Hepatocyte (in vitro differentiated cells): Measurements from ENCODE around the gene KCP.

Experiments used
- EZH2 ChIP-seq: fragments of 200-600 bp; sonication (generic); IDR thresholded peaks from 2 replicates; pipeline ENCODE4 v1.6.1; 2016; ENCODE audit warnings: antibody characterized with exemption, mild to moderate bottlenecking, borderline replicate concordance
- TF ChIP-seq, protein P1 (sequence below): fragments of 200-600 bp; sonication (generic); IDR thresholded peaks from 2 replicates; pipeline ENCODE4 v1.5.1; 2016; ENCODE audit warnings: antibody characterized with exemption, mild to moderate bottlenecking; ENCODE audit not compliant: poor library complexity

DNA sequence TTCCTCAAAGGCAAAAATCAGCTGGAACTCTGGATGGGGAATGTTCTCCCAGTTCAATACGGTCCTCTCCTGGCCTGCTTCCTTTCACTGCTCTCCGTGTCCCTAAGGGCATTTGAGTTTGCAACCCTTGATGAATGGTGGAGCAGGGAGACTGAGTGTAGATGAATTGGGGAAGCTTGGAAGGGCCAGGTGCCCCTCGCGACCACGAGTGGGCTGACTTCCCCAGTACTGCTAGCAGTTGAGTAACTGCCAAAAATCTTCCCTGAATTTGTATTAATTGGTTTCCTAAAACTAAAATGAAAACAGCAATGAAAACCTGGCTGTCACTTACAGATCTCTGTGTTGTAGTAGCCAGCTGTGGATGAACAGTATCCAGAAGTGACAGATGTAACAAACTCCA lies 40.8 kb upstream of the KCP start:
- TF ChIP-seq, protein P1, sequence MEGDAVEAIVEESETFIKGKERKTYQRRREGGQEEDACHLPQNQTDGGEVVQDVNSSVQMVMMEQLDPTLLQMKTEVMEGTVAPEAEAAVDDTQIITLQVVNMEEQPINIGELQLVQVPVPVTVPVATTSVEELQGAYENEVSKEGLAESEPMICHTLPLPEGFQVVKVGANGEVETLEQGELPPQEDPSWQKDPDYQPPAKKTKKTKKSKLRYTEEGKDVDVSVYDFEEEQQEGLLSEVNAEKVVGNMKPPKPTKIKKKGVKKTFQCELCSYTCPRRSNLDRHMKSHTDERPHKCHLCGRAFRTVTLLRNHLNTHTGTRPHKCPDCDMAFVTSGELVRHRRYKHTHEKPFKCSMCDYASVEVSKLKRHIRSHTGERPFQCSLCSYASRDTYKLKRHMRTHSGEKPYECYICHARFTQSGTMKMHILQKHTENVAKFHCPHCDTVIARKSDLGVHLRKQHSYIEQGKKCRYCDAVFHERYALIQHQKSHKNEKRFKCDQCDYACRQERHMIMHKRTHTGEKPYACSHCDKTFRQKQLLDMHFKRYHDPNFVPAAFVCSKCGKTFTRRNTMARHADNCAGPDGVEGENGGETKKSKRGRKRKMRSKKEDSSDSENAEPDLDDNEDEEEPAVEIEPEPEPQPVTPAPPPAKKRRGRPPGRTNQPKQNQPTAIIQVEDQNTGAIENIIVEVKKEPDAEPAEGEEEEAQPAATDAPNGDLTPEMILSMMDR: no peak
- TF ChIP-seq EZH2: no peak
